ENCODE data around the gene BTF3L4.
A peak's percentile ranks its signal among the peaks of the same experiment; 100 is the strongest.
"Not testable (repeated sequence)": the region's sequence is repeated elsewhere in the genome, so short reads cannot be mapped to it uniquely, and the experiment has no call there.

The BTF3L4 gene

DNA sequence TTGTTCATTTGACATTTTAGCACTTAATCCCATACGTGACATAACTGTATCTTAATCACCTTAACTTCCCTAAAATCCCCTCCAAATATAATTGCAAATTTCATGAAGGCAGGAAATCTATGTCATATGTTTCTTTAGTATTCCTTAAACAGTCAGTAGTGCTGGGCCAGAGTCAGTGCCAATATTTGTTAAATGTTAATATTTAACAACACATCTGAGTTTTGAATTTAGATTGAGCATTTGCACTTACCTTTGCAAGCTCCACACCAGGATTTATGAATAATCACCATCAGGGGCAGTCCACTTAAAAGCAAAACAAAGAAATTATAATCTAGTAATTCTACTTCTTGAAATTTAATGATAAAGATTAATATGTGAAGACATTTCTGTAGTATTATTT, 27.8 kb upstream of the BTF3L4 start:
- no peaks in the 10 kb centered on the region for H3K27me3 ChIP-seq (replicated peaks; ENCODE audit: control insufficient read depth, insufficient read depth, low read length)
- H3K4me3 ChIP-seq (replicated peaks; ENCODE audit: low read depth, low read length) = no peak overlapping the region
- TF ChIP-seq CTCF (IDR thresholded peaks at IDR 0.05; ENCODE audit: insufficient read depth, low read length, poor library complexity, severe bottlenecking) = no peak
- peaks cover 6% of the 10 kb centered on the region for H3K36me3 ChIP-seq (ENCODE audit: control insufficient read depth, insufficient read depth, low read length)
- DNase-seq (ENCODE audit: extremely low read depth, insufficient read length) = no peak

- DNase-seq (ENCODE audit: extremely low read depth, insufficient read length); H3K4me3 ChIP-seq (replicated peaks; ENCODE audit: low read depth, low read length); H3K27me3 ChIP-seq (replicated peaks; ENCODE audit: control insufficient read depth, insufficient read depth, low read length); H3K36me3 ChIP-seq (ENCODE audit: control insufficient read depth, insufficient read depth, low read length): not testable (repeated sequence)
Measured at GRCh38 chr1:52028839-52029238, 27.3 kb upstream of the BTF3L4 start.

- no peaks in the 10 kb centered on the region; the same call in none of the 2 replicates for H3K36me3 ChIP-seq (ENCODE audit: control insufficient read depth, insufficient read depth, low read length)
- H3K27me3 ChIP-seq (replicated peaks; ENCODE audit: control insufficient read depth, insufficient read depth, low read length) = no peaks in the 10 kb centered on the region
- TF ChIP-seq CTCF (IDR thresholded peaks at IDR 0.05; ENCODE audit: insufficient read depth, low read length, poor library complexity, severe bottlenecking) = no peak
- peak overlapping the region; percentile 99 for H3K4me3 ChIP-seq (replicated peaks; ENCODE audit: low read depth, low read length)
- no peak for DNase-seq (ENCODE audit: extremely low read depth, insufficient read length)
Measured at GRCh38 chr1:52032124-52032784, 23.8 kb upstream of the BTF3L4 start.

DNA sequence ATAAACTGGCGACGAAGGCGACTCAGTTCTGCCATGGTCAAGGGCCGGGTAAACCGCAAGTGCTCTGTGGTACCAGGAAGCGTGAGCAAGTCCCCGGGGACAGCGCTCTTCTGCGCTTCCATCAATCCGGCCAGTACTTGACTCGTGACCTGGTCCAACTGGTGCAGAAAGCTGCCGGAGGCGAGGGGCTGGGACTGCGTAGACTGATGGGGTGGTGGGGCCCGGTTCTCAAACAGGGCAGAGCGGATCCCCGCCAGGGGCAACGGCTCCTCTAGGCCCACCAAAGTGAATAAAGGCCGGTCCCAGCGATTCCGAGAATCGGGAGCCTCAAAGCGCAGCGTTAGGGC, 23.3 kb upstream of the BTF3L4 start:
- Histone ChIP-seq H3K36me3 (ENCODE audit: control insufficient read depth, insufficient read depth, low read length) (no peaks in the 10 kb centered on the region; the same call in none of the 2 replicates), H3K27me3 (replicated peaks; ENCODE audit: control insufficient read depth, insufficient read depth, low read length) (no peaks in the 10 kb centered on the region), H3K4me3 (replicated peaks; ENCODE audit: low read depth, low read length) (peak overlapping the region; percentile 99)
- peak; percentile 55 for DNase-seq (ENCODE audit: extremely low read depth, insufficient read length)
- no peak for TF ChIP-seq CTCF (IDR thresholded peaks at IDR 0.05; ENCODE audit: insufficient read depth, low read length, poor library complexity, severe bottlenecking)

DNA sequence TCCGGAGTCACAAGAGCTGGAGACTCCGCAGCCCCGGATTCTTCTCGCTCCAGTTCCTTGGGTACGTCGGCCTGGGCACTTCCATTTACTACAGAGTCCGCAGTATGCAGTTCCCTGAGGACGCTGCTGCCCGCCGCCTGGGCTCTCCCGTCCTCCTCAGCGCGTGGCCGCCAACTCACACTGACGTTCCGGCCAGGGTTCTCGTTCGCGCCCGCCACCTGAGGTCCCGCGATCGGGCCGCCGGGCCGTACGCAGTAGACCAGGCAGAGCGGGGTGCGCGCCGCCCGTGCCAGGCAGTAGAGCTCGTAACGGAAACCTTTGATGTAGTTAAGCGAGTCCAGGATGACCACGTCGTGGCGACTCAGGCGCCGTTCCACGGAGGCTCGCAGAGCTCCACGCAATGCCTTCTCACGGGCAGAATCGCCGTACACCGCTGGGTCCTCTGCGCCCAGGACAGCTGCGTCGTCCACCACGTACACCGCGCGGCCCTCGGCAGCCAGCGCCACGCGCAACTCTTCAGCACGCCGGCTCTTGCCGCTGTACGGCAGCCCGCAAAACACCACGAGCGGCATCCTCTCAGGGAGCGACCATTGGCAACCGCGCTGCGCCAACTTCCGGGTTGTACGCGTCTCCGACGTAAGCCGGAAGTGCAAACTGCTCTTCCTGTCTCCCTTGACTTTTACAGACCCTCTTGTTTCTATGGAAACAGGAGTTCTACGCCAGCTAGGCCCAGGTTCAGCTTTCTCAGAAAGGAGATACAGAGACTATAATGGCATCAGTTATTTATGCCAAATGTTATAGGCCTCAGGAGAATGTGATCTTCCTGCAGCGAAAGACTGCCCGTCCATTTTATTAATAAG, 22.7 kb upstream of the BTF3L4 start, which contains the start of gene KTI12:
KTI12 (minus strand) TSS at position 621 of the 860 bp plus-strand sequence; CDS start at position 572, 49 bp downstream.
- DNase-seq (ENCODE audit: extremely low read depth, insufficient read length) = peak; percentile 88
- H3K36me3 ChIP-seq (ENCODE audit: control insufficient read depth, insufficient read depth, low read length) = no peaks in the 10 kb centered on the region; the same call in none of the 2 replicates
- H3K4me3 ChIP-seq (replicated peaks; ENCODE audit: low read depth, low read length) = peak within 1 kb of the TSS; percentile 99
- H3K27me3 ChIP-seq (replicated peaks; ENCODE audit: control insufficient read depth, insufficient read depth, low read length) = no peaks in the 10 kb centered on the region
- no peak for TF ChIP-seq CTCF (IDR thresholded peaks at IDR 0.05; ENCODE audit: insufficient read depth, low read length, poor library complexity, severe bottlenecking)

DNA sequence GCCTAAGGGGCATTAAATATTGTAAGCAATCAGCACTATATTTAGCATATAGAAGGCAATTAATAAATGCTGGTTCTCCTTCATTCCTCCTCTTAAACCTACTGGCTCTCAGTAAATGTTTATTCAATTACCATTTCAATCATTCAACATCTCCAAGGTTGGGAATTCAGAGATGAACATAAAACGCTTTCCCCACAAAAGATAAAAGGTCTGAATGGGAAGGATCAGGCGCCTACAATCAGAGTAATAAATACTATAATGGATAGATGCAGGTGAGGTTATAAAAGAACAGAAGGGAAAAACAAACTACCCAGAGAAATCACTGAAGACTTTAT, 22.1 kb upstream of the BTF3L4 start:
- no peak for DNase-seq (ENCODE audit: extremely low read depth, insufficient read length)
- TF ChIP-seq CTCF (IDR thresholded peaks at IDR 0.05; ENCODE audit: insufficient read depth, low read length, poor library complexity, severe bottlenecking) = no peak
- Histone ChIP-seq H3K36me3 (ENCODE audit: control insufficient read depth, insufficient read depth, low read length) (no peaks in the 10 kb centered on the region; the same call in none of the 2 replicates), H3K4me3 (replicated peaks; ENCODE audit: low read depth, low read length) (no peak overlapping the region; the same call in 1 of the 2 replicates), H3K27me3 (replicated peaks; ENCODE audit: control insufficient read depth, insufficient read depth, low read length) (no peaks in the 10 kb centered on the region)
